Activated naive CD4-positive, alpha-beta T cell (primary cell): ENCODE measurements around the gene PIK3CG.
"Not testable (repeated sequence)": the region's sequence is repeated elsewhere in the genome, so short reads cannot be mapped to it uniquely, and the experiment has no call there.

ENCODE experiments used
- DNase-seq, 4 experiments: peaks; one replicate each; lab custom pipeline; 2025; lab: John Stamatoyannopoulos, UW

The PIK3CG gene

GRCh38 chr7:106865130-106866041, at the start of gene PIK3CG:
Gene PIK3CG (plus strand): TSS chr7:106865282. CDS start chr7:106867562, 2,280 bp downstream.
- DNase-seq = no peak

GRCh38 chr7:106817098-106817497, 48.0 kb upstream of the PIK3CG start:
- no peak for DNase-seq

DNA sequence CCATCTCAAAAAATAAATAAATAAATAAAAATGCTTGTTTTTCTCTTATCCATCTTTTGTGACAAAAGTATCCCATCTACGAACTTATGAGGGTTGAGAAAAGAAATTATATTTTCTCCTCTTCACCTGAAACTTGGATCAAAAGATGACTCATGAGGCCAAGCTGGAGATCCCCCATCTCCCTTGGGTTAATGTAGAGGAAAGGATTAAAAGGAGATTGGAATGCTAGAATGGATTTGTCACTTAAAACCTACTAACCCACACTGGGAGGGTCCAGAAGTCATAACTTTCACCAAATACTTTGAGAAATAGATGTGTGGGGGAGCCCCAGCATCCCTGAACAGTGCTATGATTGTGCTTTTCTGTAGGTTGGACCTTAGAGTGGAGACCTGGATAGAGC, 46.3 kb upstream of the PIK3CG start:
- no peak for DNase-seq

DNA sequence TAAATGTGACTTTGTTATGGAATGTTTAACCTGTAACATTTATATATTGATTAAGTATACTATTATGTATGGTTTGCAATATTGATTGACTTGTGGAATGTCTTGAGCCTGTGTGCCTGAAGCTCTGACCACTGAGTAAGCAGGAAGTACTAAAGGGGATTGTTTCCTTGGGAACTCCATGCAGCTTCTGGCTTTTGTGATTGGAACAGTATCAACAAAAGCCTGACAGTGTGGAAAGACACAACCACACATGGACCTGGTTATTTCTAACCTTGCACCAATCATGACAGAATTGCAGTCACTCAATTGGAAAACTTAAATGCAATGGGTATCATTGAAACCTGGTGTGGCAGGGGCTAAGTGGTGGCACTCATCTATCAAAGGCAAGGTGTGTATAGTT, 45.5 kb upstream of the PIK3CG start:
- no peak for DNase-seq

DNA sequence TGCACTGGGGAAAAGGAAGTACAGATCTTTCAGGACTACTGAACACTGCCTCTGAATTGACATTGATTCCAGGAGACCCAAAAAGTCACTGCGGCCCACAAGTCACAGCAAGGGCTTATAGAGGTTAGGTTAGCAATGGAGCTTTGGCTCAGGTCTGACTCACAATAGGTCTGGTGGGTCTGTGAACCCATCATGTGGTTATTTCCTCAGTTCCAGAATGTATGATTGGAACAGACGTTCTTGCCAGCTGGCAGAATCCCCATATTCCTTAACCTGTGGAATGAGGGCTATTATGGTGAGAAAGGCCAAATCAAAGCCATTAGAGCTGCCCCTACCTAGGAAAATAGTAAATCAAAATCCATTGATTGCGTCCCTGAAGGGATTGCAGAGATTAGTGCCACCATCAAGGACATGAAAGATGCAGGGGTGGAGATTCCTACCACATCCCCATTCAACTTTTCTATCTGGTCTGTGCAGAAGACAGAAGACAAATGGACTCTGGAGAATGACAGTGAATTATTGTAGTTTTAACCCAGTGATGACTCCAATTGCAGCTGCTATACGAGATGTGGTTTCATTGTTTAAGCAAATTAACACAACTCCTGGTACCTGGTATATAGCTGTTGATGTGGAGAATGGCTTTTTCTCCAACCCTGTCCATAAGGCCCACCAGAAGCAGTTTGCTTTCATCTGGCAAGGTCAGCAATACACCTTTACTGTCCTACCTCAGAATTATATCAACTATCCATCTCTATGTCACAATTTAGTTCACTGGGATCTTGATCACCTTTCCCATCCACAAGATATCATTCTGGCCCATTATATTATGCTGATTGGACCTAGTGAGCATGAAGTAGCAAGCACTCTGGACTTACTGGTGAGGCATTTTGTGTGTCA, 44.5 kb upstream of the PIK3CG start:
- no peak for DNase-seq

GRCh38 chr7:106823631-106824030, 41.5 kb upstream of the PIK3CG start:
- DNase-seq = no peak

- DNase-seq = no peak
These were observed 40.6 kb upstream of the PIK3CG start for GRCh38 chr7:106824458-106824857.

GRCh38 chr7:106827626-106828025, 37.5 kb upstream of the PIK3CG start:
- DNase-seq = no peak

- DNase-seq = no peak
These were observed 35.6 kb upstream of the PIK3CG start for GRCh38 chr7:106829496-106829895.

DNA sequence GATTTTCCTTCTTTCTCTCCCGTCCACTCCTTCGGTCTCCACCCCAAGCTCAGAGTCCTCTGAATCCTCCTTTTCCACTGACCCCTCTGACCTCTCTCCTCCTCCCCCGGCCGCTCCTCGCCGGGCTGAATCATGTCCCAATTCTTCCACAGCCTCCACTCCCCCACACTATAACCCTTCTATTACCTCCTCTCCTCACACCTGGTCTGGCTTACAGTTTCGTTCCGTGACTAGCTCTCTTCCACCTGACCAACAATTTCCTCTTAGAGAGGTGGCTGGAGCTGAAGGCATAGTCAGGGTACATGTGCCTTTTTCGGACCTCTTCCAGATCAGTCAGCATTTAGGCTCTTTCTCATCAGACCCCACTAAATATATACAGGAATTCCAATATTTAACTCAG, 34.2 kb upstream of the PIK3CG start:
- DNase-seq = not testable (repeated sequence)

- no peak for DNase-seq
These were observed 28.3 kb upstream of the PIK3CG start for GRCh38 chr7:106836816-106837215.

- DNase-seq = no peak
These were observed 25.6 kb upstream of the PIK3CG start for GRCh38 chr7:106839511-106839910.

- no peak for DNase-seq
These were observed 24.7 kb upstream of the PIK3CG start for GRCh38 chr7:106840342-106840741.

DNA sequence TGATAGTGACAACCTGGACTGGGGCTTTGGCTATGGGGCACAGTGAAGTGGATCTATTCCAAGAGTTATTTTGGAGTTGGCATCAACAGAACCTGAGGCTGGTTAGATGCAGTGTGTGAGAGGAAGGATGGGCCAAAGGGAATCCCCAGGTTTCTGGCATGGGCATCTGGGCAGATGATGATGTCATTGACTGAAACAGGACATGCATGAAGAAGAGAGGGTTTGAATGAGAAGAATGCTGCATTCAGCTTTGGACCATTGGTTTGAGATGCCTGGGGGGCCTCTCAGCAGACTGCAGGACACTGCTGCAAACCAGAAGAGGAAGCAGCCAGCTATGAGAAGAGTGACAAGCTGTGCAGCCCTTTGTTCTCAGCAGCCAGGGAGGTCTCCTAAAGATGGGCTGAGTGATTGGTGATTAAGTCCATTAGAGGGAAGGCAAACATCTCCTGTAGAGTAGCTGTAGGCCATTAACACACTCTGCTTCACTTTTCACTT, 23.1 kb upstream of the PIK3CG start:
- no peak for DNase-seq

- no peak for DNase-seq
These were observed 20.6 kb upstream of the PIK3CG start for GRCh38 chr7:106844279-106844997.

DNA sequence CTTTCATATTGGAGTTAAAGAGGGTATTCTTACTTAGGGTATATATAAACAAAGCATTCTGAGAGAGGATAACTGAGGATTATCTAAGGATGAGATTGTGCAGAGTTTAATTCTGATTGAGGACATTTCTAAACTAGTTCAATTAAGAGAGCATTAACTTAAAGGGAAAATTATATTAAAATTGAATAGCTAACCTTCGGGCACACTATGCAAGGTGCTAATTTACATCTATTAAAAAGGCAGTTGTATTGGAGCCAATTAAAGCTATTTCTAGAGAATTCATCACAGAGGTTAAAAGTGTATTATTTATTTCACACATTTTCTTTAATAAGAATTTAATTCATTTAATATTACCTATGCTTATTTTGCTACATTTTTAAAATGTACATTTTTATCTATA, 17.0 kb upstream of the PIK3CG start:
- DNase-seq = no peak

DNA sequence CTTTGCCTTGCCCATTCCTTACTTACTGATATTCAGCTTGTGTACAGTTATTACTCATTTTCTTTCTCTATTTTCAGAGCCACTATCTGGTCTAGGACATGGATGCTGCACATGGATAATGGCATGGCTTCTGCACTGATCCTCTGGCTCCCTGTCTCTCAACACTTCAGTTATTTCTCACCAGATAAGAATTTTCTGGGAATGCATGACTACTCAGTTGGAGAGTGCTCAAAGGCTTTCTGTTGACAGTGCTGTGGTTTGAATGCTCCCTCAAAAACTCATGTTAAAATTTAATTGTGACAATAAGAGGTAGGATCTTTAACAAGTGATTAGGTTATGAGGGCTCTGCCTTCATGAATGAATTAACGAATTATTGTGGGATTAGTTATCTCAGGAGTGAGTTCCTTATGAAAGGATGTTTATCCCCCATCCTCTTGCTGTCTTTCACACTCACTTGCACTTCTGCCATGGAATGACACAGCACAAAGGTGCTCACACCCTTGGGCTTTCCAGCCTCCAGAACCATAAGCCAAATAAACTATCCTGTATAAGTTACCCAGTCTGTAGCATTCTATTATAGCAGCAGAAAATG, 16.1 kb upstream of the PIK3CG start:
- DNase-seq = no peak

DNA sequence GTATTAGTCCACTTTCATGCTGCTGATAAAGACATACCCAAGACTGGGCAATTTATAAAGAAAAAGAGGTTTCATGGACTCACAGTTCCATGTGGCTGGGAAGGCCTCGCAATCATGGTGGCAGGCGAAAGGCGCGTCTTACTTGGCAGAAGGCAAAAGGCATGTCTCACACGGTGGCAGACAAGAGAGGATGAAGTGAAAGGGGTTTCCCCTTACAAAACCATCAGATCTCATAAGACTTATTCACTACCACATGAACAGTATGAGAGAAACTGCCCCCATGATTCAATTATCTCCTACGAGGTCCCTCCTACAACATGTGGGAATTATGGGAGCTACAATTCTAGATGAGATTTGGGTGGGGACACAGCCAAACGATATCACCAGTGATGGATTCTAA, 13.4 kb upstream of the PIK3CG start:
- DNase-seq = not testable (repeated sequence)

- no peak for DNase-seq
These were observed 11.7 kb upstream of the PIK3CG start for GRCh38 chr7:106853250-106853908.

DNA sequence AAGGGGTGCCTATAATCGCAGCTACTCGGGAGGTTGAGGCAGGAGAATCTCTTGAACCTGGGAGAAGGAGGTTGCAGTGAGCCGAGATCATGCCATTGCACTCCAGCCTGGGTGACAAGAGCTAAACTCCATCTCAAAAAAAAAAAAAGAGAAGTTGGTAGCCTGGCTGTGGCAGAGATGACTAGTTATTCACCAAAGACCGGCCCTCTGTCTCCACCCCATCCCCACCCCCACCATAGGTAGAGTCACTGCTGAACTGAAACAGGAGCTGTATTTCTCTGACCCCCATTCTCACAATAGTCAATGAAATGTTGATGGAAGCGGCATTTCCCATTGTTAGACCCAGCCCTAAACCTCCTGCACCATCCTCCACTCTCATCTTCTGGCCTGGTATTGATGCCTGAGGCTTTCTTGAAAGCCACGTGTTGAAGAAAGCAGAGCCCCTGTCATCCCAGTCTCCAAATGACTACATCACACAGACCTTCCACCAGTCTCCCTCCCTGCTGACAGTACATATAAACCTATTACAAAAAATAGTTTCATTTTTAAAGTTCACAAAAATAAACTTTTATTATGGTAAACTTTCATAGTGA, 9.4 kb upstream of the PIK3CG start:
- DNase-seq = no peak
